ENCODE results near the gene FRMD6.

DNA sequence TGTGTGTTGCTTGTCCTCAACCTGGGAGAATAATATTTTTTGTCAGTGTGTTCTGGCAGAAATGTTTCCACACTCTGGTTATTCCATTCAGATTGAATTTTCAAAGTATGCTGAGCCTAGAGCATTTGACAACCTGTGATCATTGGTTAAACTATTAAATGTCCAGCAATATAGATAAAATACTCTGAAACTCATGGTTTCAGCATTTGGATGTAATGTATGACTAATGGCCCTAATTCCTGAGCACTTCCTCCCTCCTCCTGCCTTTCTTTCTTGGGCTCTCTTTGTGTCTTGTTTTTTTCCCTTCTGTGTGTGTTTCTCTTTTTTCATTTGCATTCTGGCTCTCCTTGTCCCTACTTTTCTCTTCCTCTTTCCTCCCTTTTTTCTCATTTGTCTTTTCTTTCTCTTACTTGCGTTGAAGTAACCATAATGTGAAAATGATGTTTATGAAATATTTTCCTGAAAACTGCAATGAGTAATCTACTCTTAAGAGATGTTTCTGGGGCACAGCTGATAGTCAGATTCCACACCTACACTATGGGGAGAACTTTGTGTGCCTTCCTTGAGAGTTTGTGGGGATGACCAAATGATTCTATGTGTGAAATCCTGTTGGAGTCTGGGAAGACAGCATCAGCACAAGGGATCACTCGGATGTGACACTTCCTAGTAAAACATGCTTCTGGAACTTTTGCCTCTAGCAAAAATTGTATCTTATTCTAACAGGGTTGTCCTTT lies 74.6 kb downstream of the FRMD6 start:
- TF ChIP-seq ZNF565 (CRISPR knock-in tag; conservative IDR thresholded peaks at IDR 0.05; ENCODE audit: low read depth) (no peak), ZFP3 (CRISPR knock-in tag; IDR thresholded peaks at IDR 0.05) (no peak), CREB5 (CRISPR knock-in tag; IDR thresholded peaks at IDR 0.05; ENCODE audit: low read depth) (no peak)

Data from SK-N-SH treated with all-trans-retinoic acid at 6 μM for 48 hours (cell line).